ENCODE data around the gene CPSF4L.

- no peak for TF ChIP-seq ZNF274 (IDR thresholded peaks at IDR 0.05; ENCODE audit: low read depth, low read length)
- TF ChIP-seq YY1 (IDR thresholded peaks at IDR 0.05; ENCODE audit: insufficient read depth, insufficient read length) = no peak
Observed at GRCh38 chr17:73224663-73225305, 36.9 kb downstream of the CPSF4L start.
